DMS53 treated with DMSO at 0.1 percent for 48 hours (cell line): Measurements from ENCODE around the gene ANKRD39.
"Not testable (repeated sequence)": the region's sequence is repeated elsewhere in the genome, so short reads cannot be mapped to it uniquely, and the experiment has no call there.

Experiments used
- DNase-seq: peaks from one replicate; lab custom pipeline; 2025; ENCODE audit not compliant: unreplicated experiment; lab: John Stamatoyannopoulos, UW

Gene ANKRD39

GRCh38 chr2:96873651-96874096 lies 15.9 kb upstream of the ANKRD39 start:
- DNase-seq: no peak

- DNase-seq: no peak
Measured at GRCh38 chr2:96872591-96873349, 15.0 kb upstream of the ANKRD39 start.

GRCh38 chr2:96870626-96871255 lies 12.9 kb upstream of the ANKRD39 start:
- no peak for DNase-seq

GRCh38 chr2:96869822-96870625 lies 12.2 kb upstream of the ANKRD39 start, which contains the start of gene SEMA4C:
Gene SEMA4C (minus strand): TSS chr2:96870080. CDS start chr2:96867886, 2,194 bp downstream.
- DNase-seq: peak; percentile 37

DNA sequence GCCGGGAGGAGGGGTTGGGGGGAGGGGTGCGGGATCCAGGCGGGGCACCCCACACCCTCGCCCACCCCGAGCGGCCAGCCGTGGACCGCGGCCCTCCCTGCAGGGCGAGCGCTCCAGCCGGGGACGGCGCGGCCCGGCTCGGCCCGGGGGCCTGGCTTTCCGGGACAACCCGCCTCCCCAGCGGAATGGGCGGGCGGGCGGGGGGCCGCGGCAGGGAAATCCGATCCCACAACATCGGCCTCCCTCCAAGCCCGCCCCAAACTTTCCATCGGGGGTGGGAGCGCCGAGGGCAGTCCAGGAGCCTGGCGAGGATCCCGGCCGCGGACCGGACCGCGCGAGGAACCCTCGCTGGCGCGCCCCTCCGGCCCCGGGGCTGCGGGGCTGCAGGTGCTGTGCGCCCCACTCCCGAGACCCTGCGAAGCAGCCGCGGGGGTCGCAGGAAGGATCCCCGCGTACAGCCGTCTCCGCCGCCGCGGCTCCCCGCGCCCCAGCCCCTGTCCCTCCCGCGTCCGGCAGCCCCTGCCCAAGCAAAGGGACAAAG lies 11.5 kb upstream of the ANKRD39 start:
- DNase-seq: no peak

- DNase-seq: peak; percentile 62
Measured at GRCh38 chr2:96868555-96869280, 10.9 kb upstream of the ANKRD39 start.

DNA sequence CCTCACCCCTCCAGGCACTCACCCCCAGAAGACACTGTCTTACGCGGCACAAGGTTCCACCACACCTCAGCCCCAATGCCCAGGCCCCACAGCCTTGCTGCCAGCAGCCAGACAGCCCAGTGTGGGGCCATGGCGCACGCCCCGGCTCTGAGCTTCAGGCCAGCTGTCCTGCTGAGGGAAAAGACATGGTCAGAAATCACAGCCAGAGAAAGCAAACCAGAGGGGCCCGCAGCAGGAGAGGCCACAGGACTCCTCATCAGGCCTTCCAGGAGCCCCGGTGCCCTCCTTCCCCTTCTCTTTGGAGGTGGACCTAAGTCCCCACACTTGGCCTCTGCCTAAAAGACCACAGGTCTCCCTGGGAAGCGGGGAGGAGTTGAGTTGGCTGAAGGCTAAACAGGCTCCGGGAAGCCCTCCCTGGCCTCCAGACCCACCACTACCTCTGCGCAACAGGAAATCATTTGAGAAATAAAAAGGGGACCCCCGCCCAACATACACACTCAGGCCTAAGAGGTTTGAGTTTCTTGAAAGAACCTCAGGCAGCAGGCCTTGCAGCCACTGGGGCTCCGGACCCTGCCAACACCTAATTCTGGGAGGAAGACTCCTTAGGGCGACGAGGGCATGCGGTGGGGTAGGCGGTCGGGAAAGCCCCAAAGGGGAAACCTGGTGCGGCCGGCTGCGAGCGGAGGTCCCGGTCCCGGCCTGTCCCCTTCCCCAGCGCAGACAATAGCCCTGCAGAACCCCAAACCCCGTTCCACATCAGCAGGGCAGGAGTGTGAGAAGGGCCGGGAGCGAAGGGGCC lies 10.1 kb upstream of the ANKRD39 start:
- no peak for DNase-seq

GRCh38 chr2:96866986-96867755 lies 9.4 kb upstream of the ANKRD39 start:
- DNase-seq: no peak

DNA sequence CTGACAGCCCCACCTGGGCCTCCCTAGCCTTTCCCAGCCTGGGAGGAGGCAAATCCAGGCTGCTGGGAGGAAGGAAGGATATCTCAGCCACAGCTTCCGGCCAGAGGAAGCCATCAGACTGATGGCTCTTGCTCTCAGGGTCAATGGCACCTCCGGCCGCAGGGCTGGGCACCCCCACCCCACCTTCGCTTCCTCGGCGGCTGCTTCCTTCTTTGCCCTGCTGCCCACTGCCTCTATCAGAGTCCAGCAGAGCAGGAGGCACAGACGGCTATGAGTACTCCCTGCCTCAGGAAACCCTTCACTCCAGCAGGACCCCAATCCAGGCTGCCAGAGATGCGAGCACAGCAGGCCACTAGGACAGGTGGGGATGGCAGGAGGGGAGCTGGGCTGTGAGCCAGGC lies 8.8 kb upstream of the ANKRD39 start:
- DNase-seq: no peak

DNA sequence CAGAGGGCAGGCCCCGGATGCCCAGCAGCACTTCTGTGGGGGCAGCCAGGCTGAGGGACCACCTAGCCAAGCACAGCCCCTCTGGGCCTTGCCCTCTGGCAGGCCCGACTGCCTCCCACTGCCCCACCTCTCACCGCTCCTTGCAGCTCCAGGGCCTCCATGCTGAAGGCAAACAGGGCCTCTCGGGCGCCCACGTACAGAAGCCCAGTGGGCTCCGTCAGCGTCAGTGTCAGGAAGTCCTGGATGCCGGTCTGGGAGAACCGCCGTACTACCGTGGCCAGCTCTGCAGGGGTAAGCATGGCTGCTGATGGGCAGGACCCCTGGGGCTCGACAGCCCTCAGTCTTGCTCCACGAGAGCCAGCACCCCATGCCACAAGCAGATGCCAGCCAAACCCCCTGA lies 8.3 kb upstream of the ANKRD39 start:
- DNase-seq: no peak

- no peak for DNase-seq
Measured at GRCh38 chr2:96865654-96866053, 7.8 kb upstream of the ANKRD39 start.

DNA sequence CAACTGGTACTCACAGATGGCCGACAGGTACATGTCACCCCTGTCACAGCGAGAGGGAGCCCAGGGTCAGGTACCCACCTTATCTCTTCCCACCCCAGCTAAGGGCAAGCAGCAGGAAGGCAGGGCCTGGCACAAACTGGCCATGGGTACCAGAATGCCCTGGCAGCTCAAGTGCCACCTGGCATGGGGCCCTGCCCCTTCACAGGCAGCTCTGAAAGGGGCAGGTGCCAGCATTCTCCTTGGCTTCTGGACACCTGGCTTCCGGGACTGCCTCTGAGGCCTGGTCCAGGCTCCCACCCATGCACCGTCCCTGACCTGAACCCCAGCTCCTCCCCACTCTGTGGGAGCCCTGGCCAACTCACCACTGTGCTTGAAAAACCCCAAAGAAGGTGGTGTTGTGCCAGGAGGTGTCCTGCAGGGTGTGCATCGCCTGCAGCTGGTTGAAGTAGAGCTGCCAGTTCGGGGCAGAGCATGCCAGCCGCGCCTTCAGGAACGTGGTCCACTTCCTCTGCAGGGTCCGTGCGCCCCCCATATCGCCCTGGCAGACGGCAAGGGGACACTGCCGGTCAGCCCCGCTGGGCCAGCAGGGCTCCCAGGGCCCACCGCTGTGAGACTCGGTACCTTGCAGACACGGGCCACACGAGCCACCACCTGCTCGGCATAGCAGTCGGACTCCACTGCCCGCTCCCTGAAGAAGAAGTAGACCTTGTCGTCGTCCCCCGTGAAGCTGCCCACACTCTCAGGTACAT lies 6.7 kb upstream of the ANKRD39 start:
- DNase-seq: no peak

DNA sequence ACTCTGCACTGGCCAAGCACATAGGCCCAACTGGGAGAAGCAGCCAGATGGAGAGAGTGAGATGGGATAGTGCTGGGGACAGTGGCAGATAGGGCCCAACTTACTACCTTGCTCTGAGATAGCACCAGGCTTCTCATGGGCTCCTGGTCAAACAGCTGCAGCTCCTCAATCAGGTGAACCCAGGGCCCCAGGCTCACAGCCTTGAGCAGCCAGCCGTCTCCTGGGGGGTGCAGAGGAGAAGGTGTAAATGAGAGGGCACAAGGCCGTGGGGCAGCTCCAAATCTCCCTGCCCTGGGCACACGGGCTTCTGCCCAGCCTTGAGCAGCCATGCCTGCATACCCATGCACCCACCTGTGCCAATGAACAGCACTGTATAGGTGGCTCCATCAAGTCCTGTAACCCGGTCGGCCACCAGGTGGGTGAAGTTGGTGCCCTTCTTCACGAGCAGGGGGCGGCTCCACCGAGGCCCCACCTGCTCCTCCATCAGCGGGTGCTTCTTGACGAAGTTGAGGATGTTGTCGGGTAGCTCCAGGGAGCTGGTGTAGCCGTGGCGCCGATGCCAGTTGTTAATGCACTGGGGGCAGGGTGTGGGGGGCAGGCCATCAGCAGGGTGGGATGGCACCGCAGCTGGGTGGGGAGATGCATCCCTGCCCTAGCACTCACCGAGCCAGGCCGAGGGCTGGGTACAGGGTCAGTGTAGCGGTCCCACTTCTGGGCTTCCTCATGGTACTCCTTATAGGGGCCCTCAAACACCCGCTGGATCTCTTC lies 5.9 kb upstream of the ANKRD39 start:
- DNase-seq: no peak

DNA sequence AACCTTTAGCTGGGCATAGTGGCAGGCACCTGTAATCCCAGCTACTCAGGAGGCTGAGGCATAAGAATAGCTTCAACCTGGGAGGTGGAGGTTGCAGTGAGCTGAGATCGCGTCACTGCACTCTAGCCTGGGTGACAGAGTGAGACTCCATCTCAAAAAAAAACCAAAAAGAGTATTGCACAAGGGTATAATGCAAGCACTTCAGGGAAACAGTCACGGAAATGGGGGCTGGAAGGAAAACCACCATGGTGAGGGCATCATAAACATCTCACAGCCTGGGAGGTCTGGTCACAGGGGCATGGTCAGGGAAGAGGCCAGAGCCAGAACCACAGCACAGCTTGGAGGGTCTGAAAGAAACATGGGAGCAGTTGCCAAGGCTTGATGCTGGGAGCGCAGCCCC lies 5.2 kb upstream of the ANKRD39 start:
- DNase-seq: not testable (repeated sequence)

DNA sequence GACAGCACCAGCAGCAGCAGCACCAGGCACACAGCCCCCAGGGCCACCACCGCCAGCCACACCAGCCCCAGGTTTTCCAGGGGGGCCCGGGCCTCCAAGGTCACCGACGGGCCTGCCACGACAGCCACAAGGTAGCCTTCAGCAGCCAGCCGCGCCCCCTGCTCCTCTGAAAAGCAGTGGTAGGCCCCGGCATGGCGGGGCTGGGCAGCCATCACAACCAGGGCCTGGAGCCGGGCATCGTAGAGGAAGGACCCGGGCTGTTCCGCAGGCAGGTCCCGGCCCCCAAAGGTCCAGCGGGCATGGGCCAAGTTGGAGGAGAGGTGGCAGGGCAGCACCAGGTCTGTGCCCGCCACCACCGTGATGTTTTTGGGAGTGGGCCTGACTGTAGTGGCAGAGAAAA lies 3.3 kb upstream of the ANKRD39 start:
- DNase-seq: no peak

- DNase-seq: no peak
Measured at GRCh38 chr2:96860065-96861029, 2.5 kb upstream of the ANKRD39 start.

DNA sequence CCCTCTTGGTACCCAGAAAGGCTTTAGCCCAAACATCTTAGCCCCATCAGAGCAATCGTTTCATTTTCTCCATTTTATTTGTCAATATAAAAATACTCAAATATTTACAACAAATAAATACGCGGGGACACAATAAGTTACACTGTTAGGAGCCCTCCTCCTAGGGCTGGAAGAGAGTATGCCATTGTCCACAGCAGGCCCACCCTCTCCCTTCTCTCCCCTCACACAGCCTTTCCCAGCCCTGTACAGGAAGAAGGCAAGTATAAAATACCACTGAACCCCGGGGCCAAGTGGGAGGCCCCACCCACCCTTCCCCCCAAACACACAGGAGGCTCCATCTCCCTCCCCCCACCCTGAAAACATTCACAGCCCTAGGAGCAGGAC lies 1.9 kb upstream of the ANKRD39 start:
- DNase-seq: no peak
